Right lobe of liver (tissue), 6 donors: ENCODE data around the gene KCNA5. TPM values are rescaled to one million over a fixed set of nuclear protein-coding genes. Genes with fewer than 3 reads are reported as not detected.

Source experiments
- ATAC-seq, 4 donors: fragments of 200-7000 bp; cut with Tn5 transposase; one replicate each; pipeline ENCODE4 v1.9.1; 2020; ENCODE audit warnings: mild to moderate bottlenecking in 4 of 4, moderate library complexity in 4 of 4
- DNase-seq, 3 donors: peaks; one replicate each; pipeline ENCODE4 v3.0.0-alpha.2; 2020
- H3K27ac ChIP-seq, 3 donors: fragments of 200-600 bp; one replicate each; pipeline ENCODE4 v1.8.0; 2022
- H3K27me3 ChIP-seq, 2 donors: fragments of 200-600 bp; one replicate each; pipeline ENCODE4 v1.8.0; 2022
- H3K36me3 ChIP-seq, 4 donors: fragments of 200-600 bp; sonication (generic) in 1 of 4; one replicate each; pipeline versions ENCODE4 v1.5.1 to v1.8.0; 2017 to 2022; ENCODE audit warnings: control low read depth in 1 of 4
- H3K4me1 ChIP-seq, 4 donors: fragments of 200-600 bp; sonication (generic) in 1 of 4; one replicate each; pipeline versions ENCODE4 v1.5.1 to v1.8.0; 2017 to 2022; ENCODE audit warnings: control low read depth in 1 of 4
- H3K4me3 ChIP-seq, 3 donors: fragments of 200-600 bp; one replicate each; pipeline ENCODE4 v1.8.0; 2022
- H3K9me3 ChIP-seq, 4 donors: fragments of 200-600 bp; sonication (generic) in 1 of 4; one replicate each; pipeline versions ENCODE4 v1.5.1 to v1.8.0; 2017 to 2022; ENCODE audit warnings: control low read depth in 1 of 4
- CTCF ChIP-seq, 4 donors: fragments of 200-600 bp in 3 of 4; fragments of 450-650 bp in 1 of 4; IDR thresholded peaks; one replicate each; pipeline versions ENCODE4 v1.5.1 to v1.8.0; 2016 to 2022; ENCODE audit warnings: antibody characterized with exemption in 4 of 4, mild to moderate bottlenecking in 2 of 4
- POLR2A ChIP-seq: fragments of 450-650 bp; IDR thresholded peaks from one replicate; pipeline ENCODE4 v1.6.1; 2017; ENCODE audit warnings: antibody characterized with exemption, mild to moderate bottlenecking
- WGBS: methylation state at CpG from one replicate; pipeline ENCODE4 v1.1.6; 2018; ENCODE audit warnings: low coverage, low lambda C conversion rate; ENCODE audit not compliant: insufficient coverage; ENCODE audit errors: missing lambda C conversion rate; 5-methylcytosine and 5-hydroxymethylcytosine counted together
- intact Hi-C, 2 donors: fragments of 100-400 bp; cut with DNase I; formaldehyde crosslinking; loops; one replicate each; pipeline versions ENCODE4 v1.11.2 to v1.14.1; 2022
- total RNA-seq, 6 experiments: library from RNA; depleted of rRNA in 2 of 6; stranded (reverse); fragments of >200 nt in 2 of 6; fragmentation: NEBNext Ultra II Directional in 3 of 6; extraction: Animal tissue kit (Norgen Biotek cat#: 25700) in 3 of 6; gene quantifications; one replicate each; pipeline versions ENCODE4 v1.1.0 to v1.2.4, GENCODE V29; 2016 to 2023
- donor health status: DM: no; HTN: yes; CAD: no.
- donor health status: DM: no; HTN: no; CAD: no.
- donor health status: DM: no; HTN: no; CAD: no.
- donor health status: DM: no; HTN: yes; CAD: no.
- donor health status: DM: no; HTN: yes; CAD: no.

Gene KCNA5
- total RNA-seq, 6 experiments from 2014 or later: 0.09 to 0.25 TPM; not detected in 4

DNA sequence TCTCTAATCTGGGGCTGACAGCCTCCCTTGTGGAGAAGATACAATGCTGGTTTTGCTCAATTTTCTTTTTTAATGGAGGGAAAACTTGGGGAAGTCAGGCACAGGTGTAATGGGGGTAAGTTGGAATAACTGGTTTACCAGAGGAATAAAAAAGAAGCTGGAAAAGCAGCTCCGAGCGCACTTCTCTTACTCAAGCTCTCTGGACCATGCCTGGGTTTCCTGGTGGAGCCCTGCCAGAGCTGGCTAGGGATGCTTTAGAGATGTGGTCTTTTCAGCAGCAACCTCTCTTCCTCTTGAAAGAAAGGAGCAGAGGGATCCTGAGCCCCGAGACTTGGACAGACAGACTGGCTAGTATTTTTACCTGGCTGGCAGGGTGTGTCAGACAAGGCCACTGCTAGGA is 3.9 kb upstream of the KCNA5 start:
- no peaks in the 10 kb centered on the region for H3K36me3 ChIP-seq
- intact Hi-C loops: no loop called here
- DNase-seq: no peak
- H3K4me1 ChIP-seq: no peaks in the 10 kb centered on the region
- 62% methylated on average over 2 of the region's 3 CpGs for WGBS
- no peaks in the 10 kb centered on the region for H3K27me3 ChIP-seq
- no peak overlapping the region for H3K4me3 ChIP-seq
- no peak for TF ChIP-seq CTCF (IDR thresholded peaks at IDR 0.05)
- TF ChIP-seq POLR2A: no peak
- ATAC-seq: no peak
- H3K27ac ChIP-seq: no peak overlapping the region
- H3K9me3 ChIP-seq: no peaks in the 10 kb centered on the region

- no peak for DNase-seq
- intact Hi-C loops: no loop called here
- H3K36me3 ChIP-seq: no peaks in the 10 kb centered on the region
- no peaks in the 10 kb centered on the region for H3K4me1 ChIP-seq
- no peak overlapping the region for H3K4me3 ChIP-seq
- TF ChIP-seq CTCF (IDR thresholded peaks at IDR 0.05) (no peak), POLR2A (no peak)
- H3K27ac ChIP-seq: no peak overlapping the region
- H3K9me3 ChIP-seq: no peaks in the 10 kb centered on the region
- no peak for ATAC-seq
- 16% methylated on average over 5 of the region's 5 CpGs for WGBS
- no peaks in the 10 kb centered on the region for H3K27me3 ChIP-seq
Measured at GRCh38 chr12:5040368-5040767, 3.3 kb upstream of the KCNA5 start.

GRCh38 chr12:5044420-5045295 is 979 bp downstream of the KCNA5 start:
- Histone ChIP-seq H3K4me1 (no peaks in the 10 kb centered on the region), H3K4me3 (no peak overlapping the region), H3K27ac (no peak overlapping the region), H3K9me3 (no peaks in the 10 kb centered on the region), H3K36me3 (no peaks in the 10 kb centered on the region), H3K27me3 (no peaks in the 10 kb centered on the region)
- WGBS: 49% methylated on average over 12 of the region's 71 CpGs
- TF ChIP-seq CTCF (IDR thresholded peaks at IDR 0.05): no peak
- TF ChIP-seq POLR2A: no peak
- DNase-seq (no peak), ATAC-seq (no peak)
- intact Hi-C loops: no loop called here

- H3K27ac ChIP-seq: no peak overlapping the region
- DNase-seq: no peak
- intact Hi-C loops: no loop called here
- TF ChIP-seq CTCF (IDR thresholded peaks at IDR 0.05): no peak
- no peak for TF ChIP-seq POLR2A
- no peaks in the 10 kb centered on the region for H3K36me3 ChIP-seq
- H3K4me3 ChIP-seq: no peak overlapping the region
- H3K9me3 ChIP-seq: no peaks in the 10 kb centered on the region
- ATAC-seq: no peak
- no peaks in the 10 kb centered on the region for H3K27me3 ChIP-seq
- 14% methylated on average over 5 of the region's 5 CpGs for WGBS
- no peaks in the 10 kb centered on the region for H3K4me1 ChIP-seq
Measured at GRCh38 chr12:5047094-5047493, 3.4 kb downstream of the KCNA5 start.
